IMR-90 (cell line): ENCODE measurements around the gene SPINT1. TPM values are rescaled to one million over a fixed set of nuclear protein-coding genes. Genes with fewer than 3 reads are reported as not detected.

ENCODE experiments used
- ATAC-seq: fragments of 200-7000 bp; cut with Tn5 transposase; 2 replicates; pipeline ENCODE4 v1.9.1; 2020; ENCODE audit warnings: low read depth, mild to moderate bottlenecking, moderate library complexity
- BruUV-seq: library from RNA; stranded (reverse); fragments of 400-500 nt; replicated peaks from 2 replicates; lab custom pipeline; 2021; lab: Mats Ljungman, UMichigan
- CTCF ChIA-PET: fragments of 300-600 bp; formaldehyde crosslinking; extraction: SDS; loops from one replicate; lab custom pipeline; 2021; ENCODE audit warnings: antibody characterized with exemption; lab: Yijun Ruan, JAX
- POLR2A ChIA-PET: fragments of 300-600 bp; sonication (Branson Sonifier 250); formaldehyde crosslinking; loops from one replicate; lab custom pipeline; 2022; ENCODE audit warnings: antibody characterized with exemption; ENCODE audit not compliant: unreplicated experiment; lab: Charles Lee
- DNase-seq: peaks from one replicate; pipeline ENCODE4 v3.0.0; 2013
- H2AFZ ChIP-seq: replicated peaks from 2 replicates; pipeline ENCODE3; 2013; ENCODE audit warnings: low read length, mild to moderate bottlenecking; ENCODE audit not compliant: poor library complexity
- H2AK5ac ChIP-seq: 2 replicates; pipeline ENCODE4 v1.6.1; 2013; ENCODE audit warnings: low read depth, low read length, inconsistent platforms
- H2AK9ac ChIP-seq: replicated peaks from 2 replicates; pipeline ENCODE3; 2013; ENCODE audit warnings: mild to moderate bottlenecking, low read depth, low read length, moderate library complexity; ENCODE audit not compliant: poor library complexity
- H2BK120ac ChIP-seq: 2 replicates; pipeline ENCODE4 v1.6.1; 2013; ENCODE audit warnings: low read depth, low read length, inconsistent platforms
- H2BK15ac ChIP-seq: 3 replicates; pipeline ENCODE4 v1.6.1; 2013; ENCODE audit warnings: low read depth, low read length, inconsistent platforms
- H2BK20ac ChIP-seq: 2 replicates; pipeline ENCODE4 v1.6.1; 2013; ENCODE audit warnings: low read depth, mild to moderate bottlenecking, inconsistent platforms, low read length, moderate library complexity
- H2BK5ac ChIP-seq: 2 replicates; pipeline ENCODE4 v1.6.1; 2013; ENCODE audit warnings: mild to moderate bottlenecking, low read depth, low read length, inconsistent platforms; ENCODE audit not compliant: poor library complexity, severe bottlenecking
- H3K14ac ChIP-seq: replicated peaks from 2 replicates; pipeline ENCODE4 v1.6.1; 2013; ENCODE audit warnings: low read depth, low read length, inconsistent platforms
- H3K18ac ChIP-seq: 2 replicates; pipeline ENCODE4 v1.6.1; 2013; ENCODE audit warnings: low read depth, low read length, control low read depth
- H3K23ac ChIP-seq: 2 replicates; pipeline ENCODE4 v1.6.1; 2013; ENCODE audit warnings: low read depth, low read length, inconsistent platforms
- H3K27ac ChIP-seq: 2 replicates; pipeline ENCODE4 v1.5.1; 2013; ENCODE audit warnings: mild to moderate bottlenecking, control low read depth, low read length; ENCODE audit not compliant: insufficient read depth
- H3K27me3 ChIP-seq: 2 replicates; pipeline ENCODE4 v1.6.1; 2013; ENCODE audit warnings: low read length; ENCODE audit not compliant: control insufficient read depth, insufficient read depth
- H3K36me3 ChIP-seq: 2 replicates; pipeline ENCODE4 v1.6.1; 2013; ENCODE audit warnings: low read length, mixed read lengths; ENCODE audit not compliant: control insufficient read depth, insufficient read depth
- H3K4ac ChIP-seq: 2 replicates; pipeline ENCODE4 v1.6.1; 2013; ENCODE audit warnings: low read depth, low read length, inconsistent platforms
- H3K4me1 ChIP-seq: 2 replicates; pipeline ENCODE4 v1.6.1; 2013; ENCODE audit warnings: low read length, mixed read lengths; ENCODE audit not compliant: control insufficient read depth, insufficient read depth
- H3K4me2 ChIP-seq: 2 replicates; pipeline ENCODE4 v1.6.1; 2013; ENCODE audit warnings: low read depth, mild to moderate bottlenecking, control low read depth, low read length, moderate library complexity
- H3K4me3 ChIP-seq: 2 replicates; pipeline ENCODE4 v1.5.1; 2013; ENCODE audit warnings: low read depth, mild to moderate bottlenecking, control low read depth, low read length, moderate library complexity; ENCODE audit not compliant: insufficient read depth
- H3K56ac ChIP-seq: 2 replicates; pipeline ENCODE4 v1.6.1; 2013; ENCODE audit warnings: low read length, inconsistent platforms; ENCODE audit not compliant: insufficient read depth; ENCODE audit errors: extremely low read depth
- H3K79me1 ChIP-seq, 2 experiments: 2 replicates each; pipeline ENCODE4 v1.6.1; 2013; ENCODE audit warnings: low read length in 2 of 2, inconsistent platforms in 1 of 2, low read depth in 1 of 2
- H3K9ac ChIP-seq: 2 replicates; pipeline ENCODE4 v1.6.1; 2013; ENCODE audit warnings: low read depth, low read length, control low read depth
- H3K9me1 ChIP-seq: 2 replicates; pipeline ENCODE4 v1.6.1; 2013; ENCODE audit warnings: low read length, inconsistent platforms; ENCODE audit not compliant: insufficient read depth
- H3K9me3 ChIP-seq: 2 replicates; pipeline ENCODE4 v1.6.1; 2013; ENCODE audit warnings: low read length; ENCODE audit not compliant: control insufficient read depth, insufficient read depth
- H4K20me1 ChIP-seq: 2 replicates; pipeline ENCODE4 v1.6.1; 2013; ENCODE audit warnings: low read length, inconsistent platforms; ENCODE audit not compliant: insufficient read depth
- H4K5ac ChIP-seq: 2 replicates; pipeline ENCODE4 v1.6.1; 2013; ENCODE audit warnings: mild to moderate bottlenecking, low read depth, low read length, control low read depth
- H4K8ac ChIP-seq, 2 experiments: 2 replicates each; pipeline ENCODE4 v1.6.1; 2013; ENCODE audit warnings: low read depth in 2 of 2, low read length in 2 of 2, control low read depth in 1 of 2, inconsistent platforms in 1 of 2
- H4K91ac ChIP-seq: 2 replicates; pipeline ENCODE4 v1.6.1; 2013; ENCODE audit warnings: low read depth, low read length, inconsistent platforms; ENCODE audit not compliant: insufficient read depth
- BHLHE40 ChIP-seq: fragments of 150-350 bp; IDR thresholded peaks from 2 replicates; pipeline ENCODE4 v1.6.1; 2016; ENCODE audit warnings: mild to moderate bottlenecking, low read depth, low read length
- CEBPB ChIP-seq: IDR thresholded peaks from 2 replicates; pipeline ENCODE4 v1.6.1; 2012; ENCODE audit warnings: low read depth, low read length, improper control_type of control experiment
- CHD1 ChIP-seq: IDR thresholded peaks from 2 replicates; pipeline ENCODE4 v1.6.1; 2012; ENCODE audit warnings: low read depth, low read length, improper control_type of control experiment
- CTCF ChIP-seq: conservative IDR thresholded peaks from 2 replicates; pipeline ENCODE4 v1.5.1; 2012; ENCODE audit warnings: mild to moderate bottlenecking, low read depth, low read length, improper control_type of control experiment
- ELK1 ChIP-seq: fragments of 150-350 bp; IDR thresholded peaks from 2 replicates; pipeline ENCODE4 v1.6.1; 2016; ENCODE audit warnings: low read depth, mild to moderate bottlenecking, low read length, moderate library complexity, borderline replicate concordance
- FOS ChIP-seq: fragments of 150-350 bp; IDR thresholded peaks from 2 replicates; pipeline ENCODE4 v1.6.1; 2016; ENCODE audit warnings: low read depth, low read length
- MXI1 ChIP-seq: IDR thresholded peaks from 2 replicates; pipeline ENCODE4 v1.6.1; 2012; ENCODE audit warnings: low read depth, mild to moderate bottlenecking, low read length, moderate library complexity, borderline replicate concordance
- NFE2L2 ChIP-seq: fragments of 150-350 bp; IDR thresholded peaks from 2 replicates; pipeline ENCODE4 v1.6.1; 2016; ENCODE audit warnings: low read depth, mild to moderate bottlenecking, low read length
- POLR2A ChIP-seq: IDR thresholded peaks from 2 replicates; pipeline ENCODE4 v1.6.1; 2012; ENCODE audit warnings: mild to moderate bottlenecking, low read depth, low read length
- RFX5 ChIP-seq: IDR thresholded peaks from 2 replicates; pipeline ENCODE4 v1.8.0; 2012; ENCODE audit warnings: low read depth, mild to moderate bottlenecking, low read length, moderate library complexity
- SMC3 ChIP-seq: fragments of 150-350 bp; IDR thresholded peaks from 2 replicates; pipeline ENCODE4 v1.6.1; 2016; ENCODE audit warnings: low read depth, mild to moderate bottlenecking, antibody characterized with exemption, low read length, moderate library complexity
- WGBS, 2 experiments: methylation state at CpG; one replicate each; pipeline versions ENCODE4 v1.1.5 to v1.1.7; 2013; ENCODE audit warnings: missing lambda C conversion rate in 2 of 2; ENCODE audit not compliant: insufficient read length in 1 of 2; ENCODE audit errors: extremely low coverage in 2 of 2; 5-methylcytosine and 5-hydroxymethylcytosine counted together
- dilution Hi-C: fragments of 300-500 bp; cut with HindIII; formaldehyde crosslinking; loops from one replicate; pipeline ENCODE4 v1.14.3; 2018; ENCODE audit warnings: low sequenced_read_pairs; ENCODE audit not compliant: unreplicated experiment
- in situ Hi-C: fragments of 300-500 bp; cut with MboI; formaldehyde crosslinking; loops from 3 replicates; pipeline ENCODE4 v1.14.3; 2019; ENCODE audit warnings: low sequenced_read_pairs, inconsistent platforms, mixed read lengths
- intact Hi-C: fragments of 100-400 bp; cut with micrococcal nuclease; formaldehyde crosslinking; loops from 2 replicates; pipeline ENCODE4 v1.10.0; 2022
- polyA plus RNA-seq, 3 experiments: library from polyadenylated mRNA; depleted of rRNA; stranded (reverse); fragments of >200 nt; gene quantifications; 2 replicates each; pipeline ENCODE4 v1.2.3, GENCODE V29; 2012; ENCODE audit warnings: low replicate concordance in 1 of 3
- total RNA-seq: library from RNA; depleted of rRNA; stranded (reverse); fragments of >200 nt; gene quantifications from 2 replicates; pipeline ENCODE4 v1.2.3, GENCODE V29; 2012
- TF ChIP-seq, protein P1 (sequence below): fragments of 150-350 bp; IDR thresholded peaks from 2 replicates; pipeline ENCODE4 v1.6.1; 2017; ENCODE audit warnings: mild to moderate bottlenecking, antibody characterized with exemption, low read length, low read depth

Gene SPINT1
- total and polyA plus RNA-seq, 2 of the 4 experiments (the other 2 are of a cell fraction): 0.90 to 2.1 TPM

GRCh38 chr15:40815042-40815698 is 28.7 kb upstream of the SPINT1 start:
- BruUV-seq: no TSS peak
- Histone ChIP-seq H3K18ac (no peak overlapping the region), H3K4me1 (no peaks in the 10 kb centered on the region), H2BK5ac (no peak overlapping the region), H2BK120ac (no peak overlapping the region), H3K4me3 (no peak overlapping the region), H4K5ac (no peak overlapping the region), H3K9me3 (no peaks in the 10 kb centered on the region), H3K56ac (no peak overlapping the region), H3K4ac (no peak overlapping the region), H2BK15ac (no peak overlapping the region), H3K4me2 (no peak overlapping the region), H2AFZ (no peak overlapping the region), H2AK5ac (no peak overlapping the region), H2AK9ac (no peak overlapping the region), H3K79me1 (no peaks in the 10 kb centered on the region), H4K91ac (no peak overlapping the region), H3K27ac (no peak overlapping the region), H3K14ac (no peak overlapping the region), H3K9ac (no peak overlapping the region), H4K8ac (no peak overlapping the region), H3K27me3 (no peaks in the 10 kb centered on the region), H3K9me1 (0 out of 2 replicates have a peak, but pooled peaks cover 4% of the 10 kb centered on the region), H3K23ac (no peak overlapping the region), H4K20me1 (no peaks in the 10 kb centered on the region), H2BK20ac (no peak overlapping the region), H3K36me3 (peaks cover 21% of the 10 kb centered on the region)
- ChIA-PET CTCF (interaction anchor here (1.1 kb wide), 1 partner anchor 79 kb away, joined by 3 read pairs; the partner anchor contains the start of gene VPS18), POLR2A (no interaction called here)
- no peak for DNase-seq
- TF ChIP-seq FOS: no peak
- TF ChIP-seq MXI1: no peak
- TF ChIP-seq, protein P1, sequence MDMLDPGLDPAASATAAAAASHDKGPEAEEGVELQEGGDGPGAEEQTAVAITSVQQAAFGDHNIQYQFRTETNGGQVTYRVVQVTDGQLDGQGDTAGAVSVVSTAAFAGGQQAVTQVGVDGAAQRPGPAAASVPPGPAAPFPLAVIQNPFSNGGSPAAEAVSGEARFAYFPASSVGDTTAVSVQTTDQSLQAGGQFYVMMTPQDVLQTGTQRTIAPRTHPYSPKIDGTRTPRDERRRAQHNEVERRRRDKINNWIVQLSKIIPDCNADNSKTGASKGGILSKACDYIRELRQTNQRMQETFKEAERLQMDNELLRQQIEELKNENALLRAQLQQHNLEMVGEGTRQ: no peak
- no peak for TF ChIP-seq CTCF
- no peak for TF ChIP-seq SMC3
- no peak for TF ChIP-seq RFX5
- TF ChIP-seq CEBPB: no peak
- no peak for TF ChIP-seq POLR2A
- TF ChIP-seq CHD1: no peak
- no peak for TF ChIP-seq NFE2L2
- TF ChIP-seq ELK1: no peak
- no peak for TF ChIP-seq BHLHE40
- ATAC-seq: peak; percentile 51
- 80% methylated on average over 1 of the region's 4 CpGs; no CpG with 5 or more reads in 1 of the 2 experiments for WGBS, 2 experiments
- intact Hi-C loops: no loop called here
- in situ Hi-C loops: no loop called here
- dilution Hi-C loops: no loop called here
